Measurements from ENCODE around the gene KIF3C.
"Not testable (repeated sequence)": the region's sequence is repeated elsewhere in the genome, so short reads cannot be mapped to it uniquely, and the experiment has no call there.

Gene KIF3C

GRCh38 chr2:25920786-25921415 lies 61.4 kb downstream of the KIF3C start:
- DNase-seq (ENCODE audit: low spot score in 2 of 2) (no peak), ATAC-seq (no peak)
- H3K4me1 Mint-ChIP-seq: peaks cover 9% of the 10 kb centered on the region
- H3K4me3 Mint-ChIP-seq: no peak overlapping the region
- H3K36me3 Mint-ChIP-seq: no peaks in the 10 kb centered on the region
- H3K27ac Mint-ChIP-seq: no peak overlapping the region
- H3K9me3 Mint-ChIP-seq: no peaks in the 10 kb centered on the region

GRCh38 chr2:25920336-25920735 lies 62.0 kb downstream of the KIF3C start:
- DNase-seq (ENCODE audit: low spot score in 2 of 2): no peak
- ATAC-seq: no peak
- Mint-ChIP-seq H3K9me3 (no peaks in the 10 kb centered on the region), H3K4me1 (peaks cover 9% of the 10 kb centered on the region), H3K27ac (no peak overlapping the region), H3K4me3 (no peak overlapping the region), H3K36me3 (no peaks in the 10 kb centered on the region)

GRCh38 chr2:25917832-25918231 lies 64.5 kb downstream of the KIF3C start:
- H3K36me3 Mint-ChIP-seq: no peaks in the 10 kb centered on the region
- DNase-seq (ENCODE audit: low spot score in 2 of 2) (no peak), ATAC-seq (no peak)
- H3K4me1 Mint-ChIP-seq: peaks cover 9% of the 10 kb centered on the region
- no peaks in the 10 kb centered on the region for H3K9me3 Mint-ChIP-seq
- no peak overlapping the region for H3K4me3 Mint-ChIP-seq
- no peak overlapping the region for H3K27ac Mint-ChIP-seq

GRCh38 chr2:25917411-25917810 lies 64.9 kb downstream of the KIF3C start:
- H3K36me3 Mint-ChIP-seq; H3K9me3 Mint-ChIP-seq; H3K27ac Mint-ChIP-seq; H3K4me3 Mint-ChIP-seq; H3K4me1 Mint-ChIP-seq; DNase-seq (ENCODE audit: low spot score in 2 of 2); ATAC-seq: not testable (repeated sequence)

GRCh38 chr2:25915944-25916772 lies 66.1 kb downstream of the KIF3C start:
- DNase-seq (ENCODE audit: low spot score in 2 of 2): peak; percentile 6 to 69
- H3K4me3 Mint-ChIP-seq: peak overlapping the region; percentile 72
- ATAC-seq, H3K9me3 Mint-ChIP-seq, H3K36me3 Mint-ChIP-seq, H3K4me1 Mint-ChIP-seq: not testable (repeated sequence)
- peak overlapping the region; percentile 83 for H3K27ac Mint-ChIP-seq

- not testable (repeated sequence) for H3K4me3 Mint-ChIP-seq, H3K27ac Mint-ChIP-seq, ATAC-seq
Measured at GRCh38 chr2:25915411-25915810, 66.9 kb downstream of the KIF3C start.

GRCh38 chr2:25913696-25913973 lies 68.7 kb downstream of the KIF3C start:
- not testable (repeated sequence) for H3K4me1 Mint-ChIP-seq; ATAC-seq; H3K4me3 Mint-ChIP-seq; H3K36me3 Mint-ChIP-seq; DNase-seq (ENCODE audit: low spot score in 2 of 2); H3K9me3 Mint-ChIP-seq; H3K27ac Mint-ChIP-seq

More at GRCh38 chr2:25915411-25915810, 66.9 kb downstream of the KIF3C start:
- not testable (repeated sequence) for DNase-seq (ENCODE audit: low spot score in 2 of 2); H3K36me3 Mint-ChIP-seq; H3K9me3 Mint-ChIP-seq; H3K4me1 Mint-ChIP-seq

- ATAC-seq (no peak), DNase-seq (ENCODE audit: low spot score in 2 of 2) (no peak)
- no peak overlapping the region for H3K27ac Mint-ChIP-seq
- H3K9me3 Mint-ChIP-seq: no peaks in the 10 kb centered on the region
- no peaks in the 10 kb centered on the region for H3K36me3 Mint-ChIP-seq
- no peak overlapping the region for H3K4me3 Mint-ChIP-seq
- peaks cover 9% of the 10 kb centered on the region for H3K4me1 Mint-ChIP-seq
Measured at GRCh38 chr2:25912851-25913695, 69.2 kb downstream of the KIF3C start.

GRCh38 chr2:25909574-25909973 lies 72.7 kb downstream of the KIF3C start:
- H3K4me1 Mint-ChIP-seq; ATAC-seq; H3K27ac Mint-ChIP-seq; H3K9me3 Mint-ChIP-seq; DNase-seq (ENCODE audit: low spot score in 2 of 2); H3K36me3 Mint-ChIP-seq; H3K4me3 Mint-ChIP-seq: not testable (repeated sequence)

GRCh38 chr2:25905126-25905525 lies 77.2 kb downstream of the KIF3C start:
- no peak for DNase-seq (ENCODE audit: low spot score in 2 of 2)

GRCh38 chr2:25903216-25903776 lies 79.0 kb downstream of the KIF3C start:
- no peak for ATAC-seq
- Mint-ChIP-seq H3K4me1 (no peaks in the 10 kb centered on the region), H3K27ac (no peak overlapping the region), H3K9me3 (no peaks in the 10 kb centered on the region), H3K36me3 (no peaks in the 10 kb centered on the region), H3K4me3 (no peak overlapping the region)
- DNase-seq (ENCODE audit: low spot score in 2 of 2): no peak

More at GRCh38 chr2:25905126-25905525, 77.2 kb downstream of the KIF3C start:
- no peak overlapping the region for H3K4me3 Mint-ChIP-seq
- no peaks in the 10 kb centered on the region for H3K4me1 Mint-ChIP-seq
- no peak for ATAC-seq
- no peaks in the 10 kb centered on the region for H3K36me3 Mint-ChIP-seq
- H3K27ac Mint-ChIP-seq: no peak overlapping the region
- H3K9me3 Mint-ChIP-seq: no peaks in the 10 kb centered on the region

GRCh38 chr2:25899404-25899970 lies 82.8 kb downstream of the KIF3C start:
- DNase-seq (ENCODE audit: low spot score in 2 of 2) (no peak), ATAC-seq (no peak)
- H3K9me3 Mint-ChIP-seq: no peaks in the 10 kb centered on the region
- H3K4me1 Mint-ChIP-seq: no peaks in the 10 kb centered on the region
- no peak overlapping the region for H3K27ac Mint-ChIP-seq
- H3K4me3 Mint-ChIP-seq: no peak overlapping the region
- H3K36me3 Mint-ChIP-seq: no peaks in the 10 kb centered on the region

- no peaks in the 10 kb centered on the region for H3K4me1 Mint-ChIP-seq
- no peak overlapping the region for H3K27ac Mint-ChIP-seq
- H3K36me3 Mint-ChIP-seq: no peaks in the 10 kb centered on the region
- DNase-seq (ENCODE audit: low spot score in 2 of 2): no peak
- no peak for ATAC-seq
- H3K9me3 Mint-ChIP-seq: no peaks in the 10 kb centered on the region
- H3K4me3 Mint-ChIP-seq: no peak overlapping the region
Measured at GRCh38 chr2:25897506-25897905, 84.8 kb downstream of the KIF3C start.

GRCh38 chr2:25896308-25896707 lies 86.0 kb downstream of the KIF3C start:
- not testable (repeated sequence) for H3K4me3 Mint-ChIP-seq; H3K9me3 Mint-ChIP-seq; H3K4me1 Mint-ChIP-seq; H3K36me3 Mint-ChIP-seq; DNase-seq (ENCODE audit: low spot score in 2 of 2); H3K27ac Mint-ChIP-seq; ATAC-seq

- no peaks in the 10 kb centered on the region for H3K9me3 Mint-ChIP-seq
- no peaks in the 10 kb centered on the region for H3K36me3 Mint-ChIP-seq
- no peak overlapping the region for H3K4me3 Mint-ChIP-seq
- no peak overlapping the region for H3K27ac Mint-ChIP-seq
- no peaks in the 10 kb centered on the region for H3K4me1 Mint-ChIP-seq
- no peak for ATAC-seq
- no peak for DNase-seq (ENCODE audit: low spot score in 2 of 2)
Measured at GRCh38 chr2:25895610-25896009, 86.7 kb downstream of the KIF3C start.

Measured in stimulated activated effector memory CD8-positive, alpha-beta T cell treated with anti-CD3 and anti-CD28 coated beads, Interleukin-12 subunit alpha, Interleukin-12 subunit beta, amount 100 ng/mL, for 72 hours (primary cell).